Transverse colon (tissue), 4 donors: Measurements from ENCODE around the gene PEX10.

Experiments
- CTCF ChIP-seq, 5 experiments: fragments of 200-600 bp in 3 of 5; fragments of 450-650 bp in 2 of 5; sonication (generic) in 3 of 5; IDR thresholded peaks; 1 replicate in 2 of 5; 2 replicates in 3 of 5; pipeline ENCODE4 v1.5.1; 2016 to 2017; ENCODE audit warnings: antibody characterized with exemption in 5 of 5, inconsistent platforms in 3 of 5, mild to moderate bottlenecking in 2 of 5, moderate library complexity in 1 of 5
- POLR2A ChIP-seq: fragments of 450-650 bp; IDR thresholded peaks from one replicate; pipeline ENCODE4 v1.6.1; 2016; ENCODE audit warnings: antibody characterized with exemption, mild to moderate bottlenecking, moderate library complexity
- POLR2AphosphoS5 ChIP-seq, 3 donors: sonication (generic); formaldehyde crosslinking; IDR thresholded peaks; one replicate each; pipeline ENCODE4 v1.6.1; 2016; ENCODE audit warnings: antibody characterized with exemption in 3 of 3

- TF ChIP-seq POLR2A (no peak), CTCF (IDR thresholded peaks at IDR 0.05) (no peak), POLR2AphosphoS5 (IDR thresholded peaks at IDR 0.05) (no peak)
Observed at GRCh38 chr1:2416403-2416802, 4.0 kb upstream of the PEX10 start.
